Mucosa of rectum (tissue), 2 donors: Measurements from ENCODE around the gene ZFHX3.
A peak's percentile ranks its signal among the peaks of the same experiment; 100 is the strongest.

Source experiments
- H3K27ac ChIP-seq, 2 donors: one replicate each; pipeline ENCODE4 v1.7.0; 2013; ENCODE audit warnings: inconsistent platforms in 2 of 2, low read depth in 2 of 2, low read length in 2 of 2
- H3K27me3 ChIP-seq, 2 donors: one replicate each; pipeline ENCODE4 v1.7.0; 2013; ENCODE audit warnings: low read length in 2 of 2; ENCODE audit not compliant: control insufficient read depth in 2 of 2, insufficient read depth in 2 of 2
- H3K36me3 ChIP-seq, 2 donors: one replicate each; pipeline ENCODE4 v1.7.0; 2013; ENCODE audit warnings: low read length in 2 of 2; ENCODE audit not compliant: control insufficient read depth in 2 of 2, insufficient read depth in 2 of 2
- H3K4me1 ChIP-seq, 2 donors: one replicate each; pipeline ENCODE4 v1.7.0; 2013; ENCODE audit warnings: low read length in 2 of 2, mild to moderate bottlenecking in 1 of 2; ENCODE audit not compliant: control insufficient read depth in 2 of 2, insufficient read depth in 2 of 2
- H3K4me3 ChIP-seq, 2 donors: one replicate each; pipeline ENCODE4 v1.7.0; 2013; ENCODE audit warnings: low read length in 2 of 2
- H3K9ac ChIP-seq, 2 donors: one replicate each; pipeline ENCODE4 v1.7.0; 2013; ENCODE audit warnings: low read length in 2 of 2, low read depth in 1 of 2, mild to moderate bottlenecking in 1 of 2
- H3K9me3 ChIP-seq, 2 donors: one replicate each; pipeline ENCODE4 v1.7.0; 2013; ENCODE audit warnings: low read length in 2 of 2; ENCODE audit not compliant: control insufficient read depth in 2 of 2
- donor health status: healthy.
- donor health status: Normal muscosa, but diverticular disease.

Gene ZFHX3

DNA sequence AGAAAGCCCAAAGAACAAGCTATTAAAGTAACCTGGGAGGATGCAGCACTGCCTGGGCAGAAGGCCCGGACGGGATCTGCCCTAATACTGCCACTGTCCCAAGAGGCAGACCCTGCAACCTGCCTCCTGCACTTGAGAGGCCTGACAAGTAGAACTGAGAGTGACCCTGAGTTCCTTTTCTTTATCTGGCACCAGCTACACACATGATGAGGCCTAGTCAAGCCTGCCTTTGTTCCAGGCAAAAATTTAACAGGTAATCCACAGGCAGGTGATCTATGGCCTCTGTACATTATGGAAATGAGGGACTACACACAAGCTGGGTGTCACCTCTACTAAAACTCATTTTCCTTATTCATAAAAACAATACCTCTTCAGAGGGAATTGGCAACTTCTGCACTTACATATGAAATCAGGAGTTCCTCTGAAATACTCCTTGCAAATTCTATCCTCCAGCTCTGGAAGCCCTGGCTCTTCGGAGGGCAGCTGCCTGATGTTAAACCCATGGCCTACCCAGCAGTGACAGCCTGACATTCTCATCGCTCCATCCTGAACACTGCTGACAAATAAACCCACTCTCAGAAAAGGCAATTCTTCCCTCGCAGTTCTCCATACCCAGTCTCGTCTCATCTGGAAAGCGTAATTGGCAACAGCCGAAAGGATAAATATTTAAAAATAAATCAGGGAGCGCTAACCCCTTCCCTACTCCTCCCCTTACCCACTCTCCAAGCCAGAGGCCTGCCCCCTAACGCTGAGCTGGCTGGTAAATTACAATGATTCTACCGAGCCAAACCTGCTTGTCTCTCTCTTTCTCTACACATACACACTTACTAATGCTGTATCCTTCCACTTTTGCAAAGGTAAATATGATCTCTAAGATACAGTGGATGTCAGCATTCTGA, 2.5 kb upstream of the ZFHX3 start:
- Histone ChIP-seq H3K9ac (peak overlapping the region in 1 of 2 donors; percentile 16), H3K4me1 (peaks cover 36 to 67% of the 10 kb centered on the region in 2 donors), H3K27ac (peak overlapping the region; percentile 59 to 65), H3K36me3 (no peaks in the 10 kb centered on the region), H3K4me3 (no peak overlapping the region), H3K9me3 (no peaks in the 10 kb centered on the region), H3K27me3 (no peaks in the 10 kb centered on the region)

DNA sequence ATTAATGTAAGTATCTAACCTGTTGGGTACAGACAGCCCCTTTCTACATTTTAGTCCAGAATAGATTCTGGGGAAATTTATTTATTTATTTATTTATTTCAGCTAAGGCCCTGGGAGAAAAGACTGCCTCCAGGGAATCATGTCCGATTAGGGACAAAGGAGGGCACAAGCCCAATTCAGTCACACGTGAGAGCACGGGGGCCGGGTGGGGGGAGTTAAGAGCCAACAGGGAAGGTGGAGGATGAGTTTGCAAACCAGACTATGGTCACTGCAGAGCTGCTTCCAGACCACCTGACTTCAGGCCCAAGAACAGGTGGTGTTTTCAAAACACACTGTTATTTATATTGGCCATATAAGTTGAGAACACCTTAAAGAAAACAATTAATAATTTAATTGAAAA, 1.6 kb upstream of the ZFHX3 start:
- Histone ChIP-seq H3K4me3 (no peak overlapping the region), H3K27ac (peak overlapping the region; percentile 65 to 83), H3K9me3 (no peaks in the 10 kb centered on the region), H3K27me3 (no peaks in the 10 kb centered on the region), H3K9ac (peak overlapping the region in 1 of 2 donors; percentile 77), H3K4me1 (peaks cover 28 to 57% of the 10 kb centered on the region in 2 donors), H3K36me3 (no peaks in the 10 kb centered on the region)

DNA sequence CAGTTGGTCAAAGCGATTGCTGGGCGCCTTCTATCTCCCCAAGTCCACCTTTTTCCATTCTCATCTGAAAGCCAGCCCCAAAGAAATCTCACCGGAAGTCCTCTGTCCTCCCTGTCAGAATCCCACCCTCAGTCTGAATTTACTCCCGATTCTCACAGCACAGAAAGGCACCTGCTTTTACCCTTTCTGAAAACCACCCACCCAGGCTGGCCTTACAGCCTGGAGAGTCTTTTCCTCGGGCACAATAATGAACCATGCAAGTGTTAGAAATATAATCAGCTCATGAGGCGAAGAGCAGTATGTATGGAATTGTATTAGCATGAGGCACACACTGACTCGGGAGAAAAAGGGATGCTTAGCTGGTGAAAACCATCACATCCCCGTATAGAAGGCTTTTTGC, 1.2 kb upstream of the ZFHX3 start:
- Histone ChIP-seq H3K27me3 (no peaks in the 10 kb centered on the region), H3K4me1 (peaks cover 28 to 54% of the 10 kb centered on the region in 2 donors), H3K27ac (peak overlapping the region; percentile 83 to 88), H3K4me3 (peak overlapping the region; percentile 66 to 67), H3K9me3 (no peaks in the 10 kb centered on the region), H3K9ac (peak overlapping the region in 1 of 2 donors; percentile 77), H3K36me3 (no peaks in the 10 kb centered on the region)

DNA sequence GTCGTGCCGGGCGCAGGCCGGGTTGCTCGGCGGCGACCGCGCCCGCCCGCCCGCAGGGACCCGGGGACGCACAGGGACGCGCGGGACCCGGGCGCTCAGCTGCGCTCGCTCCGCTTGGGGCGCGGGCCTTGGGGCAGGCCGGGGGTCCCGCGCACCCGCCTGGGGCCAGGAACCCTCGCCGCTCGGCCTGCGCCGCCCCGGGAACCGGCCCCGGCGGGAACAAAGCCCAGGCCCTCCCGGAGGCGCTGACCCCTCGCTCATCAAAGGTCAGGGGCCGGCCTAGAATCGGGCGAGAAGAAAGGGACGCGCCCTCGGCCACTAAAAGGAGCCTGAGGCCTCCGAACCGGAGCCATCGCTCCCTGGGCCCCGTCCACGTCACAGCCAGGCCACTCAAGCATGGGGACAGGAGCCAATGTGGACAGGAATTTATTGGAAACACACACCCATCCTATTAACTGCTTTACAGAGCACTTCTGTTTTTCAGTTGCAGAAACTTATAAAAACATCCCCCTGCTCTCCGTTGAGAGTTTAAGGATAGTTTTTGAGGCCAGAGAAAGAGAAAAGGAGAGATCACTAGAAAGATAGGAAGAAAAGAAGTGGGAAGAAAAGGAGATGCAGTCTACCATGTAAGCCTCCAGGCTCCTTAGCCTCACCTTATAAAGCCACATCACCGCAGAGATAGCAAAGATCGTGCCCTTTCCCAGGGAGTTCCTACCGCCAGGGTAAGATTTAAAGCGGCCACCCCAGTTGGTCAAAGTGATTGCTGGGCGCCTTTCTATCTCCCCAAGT, 558 bp upstream of the ZFHX3 start:
- H3K36me3 ChIP-seq = no peaks in the 10 kb centered on the region
- H3K9ac ChIP-seq = peak overlapping the region; percentile 58 to 77
- H3K27ac ChIP-seq = peak overlapping the region; percentile 83 to 88
- no peaks in the 10 kb centered on the region for H3K9me3 ChIP-seq
- H3K27me3 ChIP-seq = no peaks in the 10 kb centered on the region
- H3K4me3 ChIP-seq = peak overlapping the region; percentile 66 to 67
- H3K4me1 ChIP-seq = peaks cover 25 to 48% of the 10 kb centered on the region in 2 donors

DNA sequence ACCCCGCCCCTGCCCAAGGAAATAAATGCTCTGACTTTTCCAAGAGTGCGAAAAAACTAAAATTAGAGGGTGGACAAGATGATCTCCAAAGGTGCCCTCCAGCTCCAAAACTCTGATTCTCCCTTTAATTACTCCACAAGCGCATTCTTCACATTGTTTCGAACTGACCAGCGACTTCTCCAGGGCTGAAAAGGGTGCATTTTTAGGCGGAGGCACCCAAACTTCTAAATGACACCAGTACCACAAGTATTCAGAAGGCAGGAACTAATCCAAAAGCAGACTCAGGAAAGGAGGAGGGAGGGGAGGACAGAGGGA, 750 bp downstream of the ZFHX3 start:
- H3K4me1 ChIP-seq = peaks cover 20 to 43% of the 10 kb centered on the region in 2 donors
- peak overlapping the region; percentile 60 to 77 for H3K9ac ChIP-seq
- H3K27ac ChIP-seq = peak overlapping the region; percentile 83 to 88
- H3K9me3 ChIP-seq = no peaks in the 10 kb centered on the region
- no peaks in the 10 kb centered on the region for H3K27me3 ChIP-seq
- peak overlapping the region; percentile 67 to 75 for H3K4me3 ChIP-seq
- no peaks in the 10 kb centered on the region for H3K36me3 ChIP-seq

DNA sequence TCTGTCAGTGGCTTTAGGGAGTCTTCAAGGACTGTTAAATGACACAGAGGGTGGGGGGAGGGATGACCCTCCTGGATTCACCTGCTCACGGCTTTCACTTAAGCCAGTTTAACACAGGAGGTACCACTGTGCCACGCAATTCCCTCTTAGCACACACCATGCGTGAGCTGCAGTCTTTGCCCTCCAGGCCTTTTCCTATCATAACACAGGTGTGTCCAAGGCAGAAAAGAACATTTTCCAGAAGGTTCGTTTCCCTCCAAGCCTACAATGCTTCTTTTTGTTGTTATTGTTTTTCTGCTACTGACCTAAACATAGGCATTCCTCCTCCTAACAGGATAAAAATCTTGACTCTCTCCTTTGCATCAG, 1.1 kb downstream of the ZFHX3 start:
- Histone ChIP-seq H3K9me3 (no peaks in the 10 kb centered on the region), H3K4me1 (peaks cover 20 to 43% of the 10 kb centered on the region in 2 donors), H3K27me3 (no peaks in the 10 kb centered on the region), H3K4me3 (peak overlapping the region; percentile 67 to 75), H3K36me3 (no peaks in the 10 kb centered on the region), H3K27ac (peak overlapping the region; percentile 83 to 88), H3K9ac (peak overlapping the region in 1 of 2 donors; percentile 77)

DNA sequence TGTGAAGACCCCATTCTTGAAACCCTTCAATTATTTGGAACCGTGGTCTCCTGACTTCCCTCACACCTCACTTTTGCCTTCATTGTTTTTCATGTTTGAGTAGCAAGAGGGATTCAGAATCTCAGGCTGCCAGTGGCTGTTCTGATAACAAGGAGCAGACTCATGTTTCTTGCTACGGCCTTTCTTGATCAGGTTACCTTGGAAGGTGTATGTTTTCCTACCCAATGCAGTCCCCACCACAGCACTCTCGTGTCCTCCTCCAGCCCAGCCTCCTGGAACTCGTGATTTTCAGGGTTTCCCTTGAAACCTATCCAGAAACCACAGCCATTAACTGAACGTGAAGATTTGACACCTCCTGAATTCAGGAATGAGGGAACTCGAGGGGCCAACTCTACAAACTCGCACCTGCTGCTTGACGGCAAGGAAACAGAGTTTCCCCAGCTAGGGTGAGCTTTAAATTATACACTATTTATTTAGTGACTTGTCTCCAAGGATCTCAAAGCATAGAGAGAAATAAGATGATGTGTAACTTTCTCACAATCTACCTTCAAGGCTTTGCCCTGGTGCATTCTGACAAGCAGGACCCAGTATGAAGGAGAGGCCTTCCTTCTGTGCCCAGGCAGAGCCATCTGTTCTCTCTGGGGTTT, 1.6 kb downstream of the ZFHX3 start:
- Histone ChIP-seq H3K4me1 (peaks cover 20 to 42% of the 10 kb centered on the region in 2 donors), H3K27me3 (no peaks in the 10 kb centered on the region), H3K36me3 (no peaks in the 10 kb centered on the region), H3K27ac (peak overlapping the region in 1 of 2 donors; percentile 88), H3K9ac (peak overlapping the region in 1 of 2 donors; percentile 77), H3K9me3 (no peaks in the 10 kb centered on the region), H3K4me3 (peak overlapping the region in 1 of 2 donors; percentile 75)

DNA sequence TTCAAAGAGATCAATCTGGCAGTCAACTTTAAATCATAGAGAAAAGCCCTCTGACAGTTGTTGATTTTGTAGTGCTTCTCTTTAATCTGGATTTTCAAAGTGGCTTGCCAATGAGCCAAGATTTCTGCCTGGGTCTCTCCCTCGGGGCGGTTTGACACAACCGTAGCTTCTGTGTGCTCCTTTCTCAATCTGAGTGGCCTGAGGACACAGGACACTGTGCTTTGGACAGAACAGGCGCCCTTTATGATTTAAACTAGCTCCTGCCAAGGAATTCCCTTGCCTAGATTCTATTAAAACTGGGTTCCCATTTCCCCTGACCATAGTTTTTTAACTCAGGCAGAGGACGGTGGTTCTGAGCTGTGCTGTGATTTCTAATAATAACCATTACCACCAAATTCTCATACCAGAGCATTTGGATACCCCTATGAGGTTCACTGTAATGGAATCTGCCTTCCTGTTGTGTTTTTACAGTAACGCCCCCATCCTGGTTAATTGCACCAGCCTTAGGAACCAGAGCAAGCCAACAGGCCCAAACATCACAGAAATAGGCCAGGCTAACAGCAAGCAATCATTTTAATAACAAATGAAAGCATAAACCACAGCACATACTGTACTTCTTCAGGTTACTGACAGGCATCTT, 4.0 kb downstream of the ZFHX3 start:
- peak overlapping the region in 1 of 2 donors; percentile 18 for H3K27ac ChIP-seq
- no peaks in the 10 kb centered on the region for H3K9me3 ChIP-seq
- peaks cover 11 to 20% of the 10 kb centered on the region in 2 donors for H3K4me1 ChIP-seq
- no peak overlapping the region for H3K9ac ChIP-seq
- H3K36me3 ChIP-seq = no peaks in the 10 kb centered on the region
- no peak overlapping the region for H3K4me3 ChIP-seq
- H3K27me3 ChIP-seq = no peaks in the 10 kb centered on the region

DNA sequence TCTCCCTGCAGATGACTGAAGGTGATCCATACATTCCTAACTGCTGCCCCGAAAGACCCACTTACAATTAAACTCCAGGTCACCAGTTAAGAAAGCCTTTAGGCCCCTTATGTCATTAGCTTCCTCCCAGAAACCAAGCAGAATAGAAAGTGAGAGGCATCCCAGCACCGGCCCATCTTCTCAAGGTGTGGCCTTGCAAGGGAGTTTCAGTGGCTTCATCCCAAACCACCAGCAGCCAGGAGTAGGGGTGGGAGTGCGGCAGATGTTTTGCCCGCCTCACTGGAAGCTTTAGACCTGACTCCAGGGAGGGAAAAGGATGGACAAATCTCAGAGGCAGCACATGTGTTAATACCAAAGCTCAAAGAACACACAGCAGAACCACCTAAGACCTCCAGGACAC, 5.1 kb downstream of the ZFHX3 start:
- Histone ChIP-seq H3K27ac (peak overlapping the region in 1 of 2 donors; percentile 6), H3K27me3 (no peaks in the 10 kb centered on the region), H3K9me3 (no peaks in the 10 kb centered on the region), H3K4me1 (peaks cover 10 to 16% of the 10 kb centered on the region in 2 donors), H3K36me3 (no peaks in the 10 kb centered on the region), H3K4me3 (no peak overlapping the region), H3K9ac (no peak overlapping the region)
